ENCODE measurements around the gene SPACA9. TPM values are rescaled to one million over a fixed set of nuclear protein-coding genes. Genes with fewer than 3 reads are reported as not detected.

Gene SPACA9
- total RNA-seq, 1 experiment from 2014 or later = 3.4 TPM

GRCh38 chr9:132909311-132909710, 30.6 kb downstream of the SPACA9 start:
- in situ Hi-C loops (cut with HindIII; ENCODE audit: low pct_unique_long_range_greater_than_20kb, low sequenced_read_pairs) = no loop called here
- DNase-seq (ENCODE audit: low read depth, low spot score) = no peak

- DNase-seq (ENCODE audit: low read depth, low spot score) = no peak
- in situ Hi-C loops (cut with HindIII; ENCODE audit: low pct_unique_long_range_greater_than_20kb, low sequenced_read_pairs) = no loop called here
Observed at GRCh38 chr9:132910376-132910775, 31.7 kb downstream of the SPACA9 start.

GRCh38 chr9:132912131-132912530, 33.4 kb downstream of the SPACA9 start:
- no peak for DNase-seq (ENCODE audit: low read depth, low spot score)

GRCh38 chr9:132914924-132915323, 36.2 kb downstream of the SPACA9 start:
- DNase-seq (ENCODE audit: low read depth, low spot score) = no peak
- in situ Hi-C loops (cut with HindIII; ENCODE audit: low pct_unique_long_range_greater_than_20kb, low sequenced_read_pairs) = no loop called here

More at GRCh38 chr9:132912131-132912530, 33.4 kb downstream of the SPACA9 start:
- in situ Hi-C loops (cut with HindIII; ENCODE audit: low pct_unique_long_range_greater_than_20kb, low sequenced_read_pairs) = no loop called here

- DNase-seq (ENCODE audit: low read depth, low spot score) = no peak
Observed at GRCh38 chr9:132919614-132920268, 41.0 kb downstream of the SPACA9 start.

GRCh38 chr9:132923346-132923902, 44.7 kb downstream of the SPACA9 start:
- in situ Hi-C loops (cut with HindIII; ENCODE audit: low pct_unique_long_range_greater_than_20kb, low sequenced_read_pairs) = no loop called here

More at GRCh38 chr9:132919614-132920268, 41.0 kb downstream of the SPACA9 start:
- in situ Hi-C loops (cut with HindIII; ENCODE audit: low pct_unique_long_range_greater_than_20kb, low sequenced_read_pairs) = no loop called here

GRCh38 chr9:132927704-132928103, 49.0 kb downstream of the SPACA9 start:
- in situ Hi-C loops (cut with HindIII; ENCODE audit: low pct_unique_long_range_greater_than_20kb, low sequenced_read_pairs) = no loop called here
- no peak for DNase-seq (ENCODE audit: low read depth, low spot score)

More at GRCh38 chr9:132923346-132923902, 44.7 kb downstream of the SPACA9 start:
- DNase-seq (ENCODE audit: low read depth, low spot score) = peak; percentile 89

GRCh38 chr9:132931178-132931735, 52.6 kb downstream of the SPACA9 start:
- DNase-seq (ENCODE audit: low read depth, low spot score) = no peak
- in situ Hi-C loops (cut with HindIII; ENCODE audit: low pct_unique_long_range_greater_than_20kb, low sequenced_read_pairs) = no loop called here

GRCh38 chr9:132935026-132935425, 56.3 kb downstream of the SPACA9 start:
- no peak for DNase-seq (ENCODE audit: low read depth, low spot score)
- in situ Hi-C loops (cut with HindIII; ENCODE audit: low pct_unique_long_range_greater_than_20kb, low sequenced_read_pairs) = no loop called here

GRCh38 chr9:132937463-132937901, 58.8 kb downstream of the SPACA9 start:
- in situ Hi-C loops (cut with HindIII; ENCODE audit: low pct_unique_long_range_greater_than_20kb, low sequenced_read_pairs) = no loop called here

GRCh38 chr9:132939169-132939568, 60.5 kb downstream of the SPACA9 start:
- no peak for DNase-seq (ENCODE audit: low read depth, low spot score)
- in situ Hi-C loops (cut with HindIII; ENCODE audit: low pct_unique_long_range_greater_than_20kb, low sequenced_read_pairs) = no loop called here

More at GRCh38 chr9:132937463-132937901, 58.8 kb downstream of the SPACA9 start:
- no peak for DNase-seq (ENCODE audit: low read depth, low spot score)

Other genes with a start within 250 kb of the SPACA9 start
- 30.8 and 31.6 TPM in 2 replicates for gene DDX31, start 208.9 kb upstream of the SPACA9 start, total RNA-seq (2014; rRNA removed; shearing (Covaris generic))
- gene GTF3C4, start 208.4 kb upstream of the SPACA9 start, total RNA-seq (2014; rRNA removed; shearing (Covaris generic)) = 19.0 and 20.1 TPM in 2 replicates
- 0.21 TPM in 1 of 2 replicates, not detected in the other for gene AK8, start 614 bp upstream of the SPACA9 start, total RNA-seq (2014; rRNA removed; shearing (Covaris generic))
- 38.0 and 45.6 TPM in 2 replicates for gene TSC1, start 65.7 kb downstream of the SPACA9 start, total RNA-seq (2014; rRNA removed; shearing (Covaris generic))
- 0.05 and 0.74 TPM in 2 replicates for gene GFI1B, start 99.8 kb downstream of the SPACA9 start, total RNA-seq (2014; rRNA removed; shearing (Covaris generic))
- 58.8 and 64.3 TPM in 2 replicates for gene GTF3C5, start 152.1 kb downstream of the SPACA9 start, total RNA-seq (2014; rRNA removed; shearing (Covaris generic))
- 0.11 TPM in 1 of 2 replicates, not detected in the other for gene CEL, start 183.1 kb downstream of the SPACA9 start, total RNA-seq (2014; rRNA removed; shearing (Covaris generic))
- gene RALGDS, start 242.3 kb downstream of the SPACA9 start, total RNA-seq (2014; rRNA removed; shearing (Covaris generic)) = 22.4 and 26.6 TPM in 2 replicates